RWPE2 (cell line): ENCODE data around the gene ZNHIT1.
"Not testable (repeated sequence)": the region's sequence is repeated elsewhere in the genome, so short reads cannot be mapped to it uniquely, and the experiment has no call there.

Experiments
- ATAC-seq: fragments of 200-7000 bp; cut with Tn5 transposase; 3 replicates; pipeline ENCODE4 v1.9.1; 2021; ENCODE audit warnings: low read depth
- DNase-seq: peaks from one replicate; pipeline ENCODE4 v3.0.0-alpha.2; 2020; ENCODE audit warnings: low spot score
- H3K27ac ChIP-seq: fragments of 450-650 bp; 2 replicates; pipeline ENCODE4 v1.5.1; 2017; ENCODE audit warnings: mild to moderate bottlenecking; ENCODE audit not compliant: poor library complexity, severe bottlenecking
- H3K27me3 ChIP-seq: fragments of 250-450 bp; sonication (Bioruptor Pico); 2 replicates; pipeline ENCODE4 v1.5.1; 2021; ENCODE audit warnings: mild to moderate bottlenecking, moderate library complexity; ENCODE audit not compliant: insufficient read depth, poor library complexity, severe bottlenecking
- H3K36me3 ChIP-seq: fragments of 250-450 bp; sonication (Bioruptor Pico); 2 replicates; pipeline ENCODE4 v1.5.1; 2020; ENCODE audit warnings: low read depth, mild to moderate bottlenecking, moderate library complexity
- H3K4me1 ChIP-seq: fragments of 250-450 bp; sonication (Bioruptor Pico); 2 replicates; pipeline ENCODE4 v1.5.1; 2021; ENCODE audit warnings: mild to moderate bottlenecking, moderate library complexity; ENCODE audit not compliant: insufficient read depth, poor library complexity, severe bottlenecking
- H3K4me3 ChIP-seq: fragments of 250-450 bp; sonication (Bioruptor Pico); 2 replicates; pipeline ENCODE4 v1.5.1; 2021; ENCODE audit warnings: mild to moderate bottlenecking, moderate library complexity; ENCODE audit not compliant: severe bottlenecking
- H3K9me3 ChIP-seq: fragments of 250-450 bp; sonication (Bioruptor Pico); 2 replicates; pipeline ENCODE4 v1.5.1; 2021; ENCODE audit warnings: mild to moderate bottlenecking, moderate library complexity; ENCODE audit not compliant: severe bottlenecking
- TF ChIP-seq, protein P1 (sequence below): fragments of 450-650 bp; IDR thresholded peaks from one replicate; pipeline ENCODE4 v1.5.1; 2017; ENCODE audit warnings: mild to moderate bottlenecking, moderate library complexity; ENCODE audit not compliant: poor library complexity, severe bottlenecking

ZNHIT1 gene

GRCh38 chr7:101200504-101200861, 17.5 kb upstream of the ZNHIT1 start:
- Histone ChIP-seq H3K4me1 (no peaks in the 10 kb centered on the region), H3K27ac (no peak overlapping the region), H3K36me3 (no peaks in the 10 kb centered on the region), H3K9me3 (no peaks in the 10 kb centered on the region), H3K27me3 (peaks cover 14% of the 10 kb centered on the region), H3K4me3 (no peak overlapping the region)
- ATAC-seq, result no peak
- TF ChIP-seq, protein P1, sequence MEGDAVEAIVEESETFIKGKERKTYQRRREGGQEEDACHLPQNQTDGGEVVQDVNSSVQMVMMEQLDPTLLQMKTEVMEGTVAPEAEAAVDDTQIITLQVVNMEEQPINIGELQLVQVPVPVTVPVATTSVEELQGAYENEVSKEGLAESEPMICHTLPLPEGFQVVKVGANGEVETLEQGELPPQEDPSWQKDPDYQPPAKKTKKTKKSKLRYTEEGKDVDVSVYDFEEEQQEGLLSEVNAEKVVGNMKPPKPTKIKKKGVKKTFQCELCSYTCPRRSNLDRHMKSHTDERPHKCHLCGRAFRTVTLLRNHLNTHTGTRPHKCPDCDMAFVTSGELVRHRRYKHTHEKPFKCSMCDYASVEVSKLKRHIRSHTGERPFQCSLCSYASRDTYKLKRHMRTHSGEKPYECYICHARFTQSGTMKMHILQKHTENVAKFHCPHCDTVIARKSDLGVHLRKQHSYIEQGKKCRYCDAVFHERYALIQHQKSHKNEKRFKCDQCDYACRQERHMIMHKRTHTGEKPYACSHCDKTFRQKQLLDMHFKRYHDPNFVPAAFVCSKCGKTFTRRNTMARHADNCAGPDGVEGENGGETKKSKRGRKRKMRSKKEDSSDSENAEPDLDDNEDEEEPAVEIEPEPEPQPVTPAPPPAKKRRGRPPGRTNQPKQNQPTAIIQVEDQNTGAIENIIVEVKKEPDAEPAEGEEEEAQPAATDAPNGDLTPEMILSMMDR, result no peak
- no peak for DNase-seq

GRCh38 chr7:101200862-101201599, 16.9 kb upstream of the ZNHIT1 start, which contains the start of gene MOGAT3:
TSS of gene MOGAT3 (minus strand) at chr7:101201036. CDS start at chr7:101200854, 182 bp downstream.
- ATAC-seq, result no peak
- Histone ChIP-seq H3K9me3 (no peaks in the 10 kb centered on the region), H3K4me3 (no peak within 1 kb of the TSS), H3K27me3 (peaks cover 14% of the 10 kb centered on the region), H3K4me1 (no peaks in the 10 kb centered on the region), H3K27ac (no peak within 1 kb of the TSS), H3K36me3 (no peaks in the 10 kb centered on the region)
- no peak for DNase-seq
- TF ChIP-seq, protein P1, result no peak

DNA sequence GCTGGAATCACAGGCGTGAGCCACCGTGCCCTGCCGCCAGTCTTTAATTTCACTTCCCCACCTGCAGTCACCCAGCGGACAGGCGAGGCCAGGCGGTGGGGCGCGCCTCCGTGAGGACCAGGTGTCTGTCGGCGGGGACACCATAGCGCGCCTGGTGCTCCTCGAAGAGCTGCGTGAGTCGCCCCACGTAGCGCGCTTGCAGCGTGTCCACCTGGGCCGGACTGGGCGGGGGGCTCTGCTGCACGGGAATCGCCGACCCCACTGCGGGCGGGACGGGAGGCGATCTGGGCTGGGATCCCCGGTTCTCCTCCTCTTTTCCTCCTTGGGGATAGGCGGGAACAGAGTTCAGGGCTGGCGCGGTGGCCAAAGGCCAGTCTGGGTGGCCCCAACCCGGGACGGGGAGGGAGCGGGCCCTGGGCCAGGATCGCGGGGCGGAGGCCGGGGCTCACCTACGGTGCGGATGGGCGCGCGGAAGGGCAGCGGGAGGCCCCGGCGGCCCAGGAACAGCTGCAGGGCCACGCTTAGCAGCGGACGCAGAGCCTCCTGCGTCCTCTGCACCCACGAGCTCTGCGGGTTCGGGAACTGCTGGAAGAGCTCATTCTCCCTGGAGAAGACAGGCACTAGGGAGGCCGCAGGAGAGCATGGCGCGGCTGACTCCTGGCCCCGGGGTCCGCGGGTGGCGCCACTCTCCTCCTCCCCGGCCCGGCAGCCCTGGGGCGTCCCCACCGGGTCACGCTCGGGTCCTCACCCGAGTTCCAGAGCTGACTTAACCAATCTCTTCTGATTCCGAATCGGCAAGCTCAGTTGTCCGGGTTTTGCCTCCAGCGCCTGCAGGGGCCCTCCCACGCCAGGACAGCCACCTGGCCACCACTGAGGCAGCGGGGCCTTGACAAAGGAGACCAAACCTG, 16.0 kb upstream of the ZNHIT1 start:
- Histone ChIP-seq H3K27ac (no peak overlapping the region), H3K4me3 (no peak overlapping the region), H3K27me3 (peaks cover 14% of the 10 kb centered on the region), H3K4me1 (no peaks in the 10 kb centered on the region), H3K36me3 (no peaks in the 10 kb centered on the region), H3K9me3 (no peaks in the 10 kb centered on the region)
- no peak for ATAC-seq
- DNase-seq, result no peak
- TF ChIP-seq, protein P1, result no peak

GRCh38 chr7:101202603-101202918, 15.4 kb upstream of the ZNHIT1 start:
- ATAC-seq (no peak), DNase-seq (no peak)
- Histone ChIP-seq H3K4me1 (no peaks in the 10 kb centered on the region), H3K27ac (no peak overlapping the region), H3K27me3 (peaks cover 14% of the 10 kb centered on the region), H3K4me3 (no peak overlapping the region), H3K36me3 (no peaks in the 10 kb centered on the region), H3K9me3 (no peaks in the 10 kb centered on the region)
- TF ChIP-seq, protein P1, result no peak

- not testable (repeated sequence) for H3K4me3 ChIP-seq, H3K4me1 ChIP-seq, H3K27ac ChIP-seq, H3K9me3 ChIP-seq, ATAC-seq, DNase-seq, H3K36me3 ChIP-seq
- H3K27me3 ChIP-seq, result peaks cover 14% of the 10 kb centered on the region
Observed at GRCh38 chr7:101203740-101204738, 13.9 kb upstream of the ZNHIT1 start.
